ENCODE results near the gene JAKMIP1.

The JAKMIP1 gene

GRCh38 chr4:6137027-6137746 is 63.2 kb downstream of the JAKMIP1 start:
- DNase-seq (ENCODE audit: low spot score) (peak; percentile 37), ATAC-seq (ENCODE audit: low read depth) (no peak)
- no peaks in the 10 kb centered on the region for H3K9me3 ChIP-seq (ENCODE audit: severe bottlenecking)
- no peak overlapping the region for H3K4me3 ChIP-seq (ENCODE audit: severe bottlenecking)
- H3K27ac ChIP-seq (ENCODE audit: poor library complexity, severe bottlenecking) = no peak overlapping the region
- no peaks in the 10 kb centered on the region for H3K4me1 ChIP-seq (ENCODE audit: insufficient read depth, poor library complexity, severe bottlenecking)
- TF ChIP-seq CTCF (IDR thresholded peaks at IDR 0.05; ENCODE audit: poor library complexity, severe bottlenecking) = no peak
- H3K36me3 ChIP-seq (ENCODE audit: low read depth) = no peaks in the 10 kb centered on the region
- peaks cover 4% of the 10 kb centered on the region for H3K27me3 ChIP-seq (ENCODE audit: insufficient read depth, poor library complexity, severe bottlenecking)

GRCh38 chr4:6134612-6135220 is 65.6 kb downstream of the JAKMIP1 start:
- ATAC-seq (ENCODE audit: low read depth) = peak; percentile 49; the same call in 1 of the 3 replicates
- no peak for DNase-seq (ENCODE audit: low spot score)

GRCh38 chr4:6132716-6133115 is 67.6 kb downstream of the JAKMIP1 start:
- Histone ChIP-seq H3K27ac (ENCODE audit: poor library complexity, severe bottlenecking) (no peak overlapping the region), H3K4me3 (ENCODE audit: severe bottlenecking) (no peak overlapping the region), H3K27me3 (ENCODE audit: insufficient read depth, poor library complexity, severe bottlenecking) (peaks cover 4% of the 10 kb centered on the region), H3K9me3 (ENCODE audit: severe bottlenecking) (no peaks in the 10 kb centered on the region), H3K4me1 (ENCODE audit: insufficient read depth, poor library complexity, severe bottlenecking) (no peaks in the 10 kb centered on the region), H3K36me3 (ENCODE audit: low read depth) (no peaks in the 10 kb centered on the region)
- DNase-seq (ENCODE audit: low spot score) (no peak), ATAC-seq (ENCODE audit: low read depth) (no peak)
- no peak for TF ChIP-seq CTCF (IDR thresholded peaks at IDR 0.05; ENCODE audit: poor library complexity, severe bottlenecking)

More at GRCh38 chr4:6134612-6135220, 65.6 kb downstream of the JAKMIP1 start:
- Histone ChIP-seq H3K9me3 (ENCODE audit: severe bottlenecking) (no peaks in the 10 kb centered on the region), H3K36me3 (ENCODE audit: low read depth) (no peaks in the 10 kb centered on the region), H3K27me3 (ENCODE audit: insufficient read depth, poor library complexity, severe bottlenecking) (peaks cover 4% of the 10 kb centered on the region), H3K4me1 (ENCODE audit: insufficient read depth, poor library complexity, severe bottlenecking) (no peaks in the 10 kb centered on the region), H3K4me3 (ENCODE audit: severe bottlenecking) (no peak overlapping the region), H3K27ac (ENCODE audit: poor library complexity, severe bottlenecking) (no peak overlapping the region)
- no peak for TF ChIP-seq CTCF (IDR thresholded peaks at IDR 0.05; ENCODE audit: poor library complexity, severe bottlenecking)

GRCh38 chr4:6128221-6128850 is 72.0 kb downstream of the JAKMIP1 start:
- no peaks in the 10 kb centered on the region for H3K36me3 ChIP-seq (ENCODE audit: low read depth)
- H3K27me3 ChIP-seq (ENCODE audit: insufficient read depth, poor library complexity, severe bottlenecking) = peaks cover 4% of the 10 kb centered on the region
- no peak overlapping the region for H3K4me3 ChIP-seq (ENCODE audit: severe bottlenecking)
- ATAC-seq (ENCODE audit: low read depth) = no peak
- H3K27ac ChIP-seq (ENCODE audit: poor library complexity, severe bottlenecking) = no peak overlapping the region
- H3K9me3 ChIP-seq (ENCODE audit: severe bottlenecking) = no peaks in the 10 kb centered on the region
- no peaks in the 10 kb centered on the region for H3K4me1 ChIP-seq (ENCODE audit: insufficient read depth, poor library complexity, severe bottlenecking)
- TF ChIP-seq CTCF (IDR thresholded peaks at IDR 0.05; ENCODE audit: poor library complexity, severe bottlenecking) = no peak
- DNase-seq (ENCODE audit: low spot score) = peak; percentile 31
